GM12878 (cell line): ENCODE results near the gene TAF4. TPM values are rescaled to one million over a fixed set of nuclear protein-coding genes. Genes with fewer than 3 reads are reported as not detected.

Experiments used
- ATAC-seq: fragments of 200-7000 bp; cut with Tn5 transposase; 3 replicates; pipeline ENCODE4 v1.9.1; 2020; ENCODE audit warnings: mild to moderate bottlenecking, moderate library complexity
- BruUV-seq: library from RNA; stranded (reverse); fragments of 400-500 nt; replicated peaks from 2 replicates; lab custom pipeline; 2021; lab: Mats Ljungman, UMichigan
- CTCF ChIA-PET: fragments of 300-600 bp; sonication (Branson Sonifier 250); formaldehyde crosslinking; extraction: SDS; loops from one replicate; lab custom pipeline; 2021; ENCODE audit warnings: inconsistent platforms; lab: Yijun Ruan, JAX
- POLR2A ChIA-PET: fragments of 350-600 bp; formaldehyde crosslinking; extraction: SDS; loops from one replicate; lab custom pipeline; 2021; ENCODE audit warnings: inconsistent platforms; lab: Charles Lee
- RAD21 ChIA-PET: fragments of 300-600 bp; sonication (Branson Sonifier 250); formaldehyde crosslinking; loops from one replicate; lab custom pipeline; 2023; ENCODE audit warnings: antibody characterized with exemption; ENCODE audit not compliant: unreplicated experiment; lab: Charles Lee
- SMC1A ChIA-PET: fragments of 300-600 bp; sonication (Branson Sonifier 250); formaldehyde crosslinking; loops from one replicate; lab custom pipeline; 2023; ENCODE audit not compliant: unreplicated experiment, uncharacterized antibody; lab: Charles Lee
- DNase-seq: peaks from one replicate; pipeline ENCODE4 v3.0.0-alpha.2; 2011; ENCODE audit warnings: low read depth, low spot score
- FAIRE-seq: peaks from 3 replicates; lab custom pipeline; 2011; peaks lifted over from hg19 to GRCh38; lab: Jason Lieb, UNC
- H2AFZ ChIP-seq: 2 replicates; pipeline ENCODE4 v1.6.0; 2011; ENCODE audit warnings: low read depth, low read length, control low read depth; ENCODE audit not compliant: control insufficient read depth
- H3K27ac ChIP-seq: 2 replicates; pipeline ENCODE4 v1.5.1; 2011; ENCODE audit warnings: control low read depth; ENCODE audit not compliant: control insufficient read depth, insufficient read depth
- H3K27me3 ChIP-seq, 2 experiments: replicated peaks in 1 of 2; 2 replicates each; pipeline versions ENCODE4 v1.6.0 to v1.6.1; 2011; ENCODE audit warnings: low read length in 1 of 2; ENCODE audit not compliant: control insufficient read depth in 2 of 2, insufficient read depth in 2 of 2
- H3K36me3 ChIP-seq, 2 experiments: 2 replicates each; pipeline ENCODE4 v1.5.1; 2011; ENCODE audit warnings: low read length in 1 of 2; ENCODE audit not compliant: control insufficient read depth in 2 of 2, insufficient read depth in 2 of 2
- H3K4me1 ChIP-seq: 2 replicates; pipeline ENCODE4 v1.6.1; 2011; ENCODE audit warnings: mild to moderate bottlenecking, low read length, moderate library complexity, mixed read lengths; ENCODE audit not compliant: control insufficient read depth, insufficient read depth
- H3K4me2 ChIP-seq: 2 replicates; pipeline ENCODE4 v1.6.0; 2011; ENCODE audit warnings: control low read depth; ENCODE audit not compliant: control insufficient read depth, insufficient read depth
- H3K4me3 ChIP-seq: fragments of 200-600 bp; sonication (generic); 2 replicates; pipeline ENCODE4 v1.5.1; 2016
- H3K79me2 ChIP-seq: 2 replicates; pipeline ENCODE4 v1.6.0; 2011; ENCODE audit warnings: low read length; ENCODE audit not compliant: control insufficient read depth, insufficient read depth
- H3K9ac ChIP-seq: 2 replicates; pipeline ENCODE4 v1.8.0; 2011; ENCODE audit warnings: low read length, control low read depth, mixed read lengths; ENCODE audit not compliant: control insufficient read depth, insufficient read depth
- H3K9me3 ChIP-seq: replicated peaks from 3 replicates; pipeline ENCODE4 v1.5.1; 2011; ENCODE audit warnings: mild to moderate bottlenecking, low read length; ENCODE audit not compliant: control insufficient read depth, insufficient read depth
- H4K20me1 ChIP-seq: 2 replicates; pipeline ENCODE4 v1.6.0; 2011; ENCODE audit not compliant: control insufficient read depth, insufficient read depth
- BMI1 ChIP-seq: fragments of 450-650 bp; IDR thresholded peaks from 2 replicates; pipeline ENCODE4 v1.6.1; 2016; ENCODE audit warnings: mild to moderate bottlenecking, moderate library complexity, borderline replicate concordance
- CBFB ChIP-seq: IDR thresholded peaks from 2 replicates; pipeline ENCODE4 v1.6.1; 2016; ENCODE audit warnings: antibody characterized with exemption, low read depth
- ETV6 ChIP-seq, 2 experiments: fragments of 450-650 bp in 1 of 2; IDR thresholded peaks in 1 of 2; conservative IDR thresholded peaks in 1 of 2; 2 replicates each; pipeline ENCODE4 v1.6.1; 2014; ENCODE audit warnings: antibody characterized with exemption in 1 of 2, borderline replicate concordance in 1 of 2, low read depth in 1 of 2, mild to moderate bottlenecking in 1 of 2, moderate library complexity in 1 of 2
- FOS ChIP-seq: IDR thresholded peaks from 3 replicates; pipeline ENCODE4 v1.6.1; 2011; ENCODE audit warnings: borderline replicate concordance; ENCODE audit not compliant: insufficient read length; ENCODE audit errors: extremely low read depth
- PAX8 ChIP-seq: fragments of 450-650 bp; IDR thresholded peaks from 2 replicates; pipeline ENCODE4 v1.6.1; 2017; ENCODE audit warnings: mild to moderate bottlenecking, moderate library complexity
- SMAD1 ChIP-seq: fragments of 450-650 bp; IDR thresholded peaks from 2 replicates; pipeline ENCODE4 v1.6.1; 2018; ENCODE audit warnings: mild to moderate bottlenecking, low read depth; ENCODE audit not compliant: partially characterized antibody
- SRF ChIP-seq, 2 experiments: IDR thresholded peaks; 2 replicates each; pipeline ENCODE4 v1.6.1; 2011; ENCODE audit warnings: low read depth in 2 of 2, low read length in 2 of 2, mild to moderate bottlenecking in 1 of 2, moderate library complexity in 1 of 2
- TBL1XR1 ChIP-seq: IDR thresholded peaks from 2 replicates; pipeline ENCODE4 v1.6.1; 2012; ENCODE audit warnings: low read depth, low read length, improper control_type of control experiment
- ZNF274 ChIP-seq: IDR thresholded peaks from one replicate; pipeline ENCODE4 v1.8.0; 2011; ENCODE audit not compliant: insufficient read length, insufficient read depth
- ZNF384 ChIP-seq: IDR thresholded peaks from 2 replicates; pipeline ENCODE4 v1.6.1; 2012; ENCODE audit warnings: low read depth, mild to moderate bottlenecking, low read length, improper control_type of control experiment, borderline replicate concordance
- ZSCAN29 ChIP-seq: fragments of 450-650 bp; IDR thresholded peaks from 2 replicates; pipeline ENCODE4 v1.6.1; 2017; ENCODE audit warnings: mild to moderate bottlenecking, moderate library complexity
- WGBS: methylation state at CpG from one replicate; pipeline ENCODE4 v1.1.6; 2016; ENCODE audit warnings: low lambda C conversion rate; ENCODE audit not compliant: insufficient replicate concordance, insufficient coverage; ENCODE audit errors: missing lambda C conversion rate; 5-methylcytosine and 5-hydroxymethylcytosine counted together
- in situ Hi-C: fragments of 300-500 bp; cut with MboI; formaldehyde crosslinking; loops from 9 replicates; pipeline ENCODE4 v1.14.3; 2018; ENCODE audit warnings: mixed read lengths
- intact Hi-C: fragments of 100-400 bp; cut with micrococcal nuclease; formaldehyde crosslinking; loops from one replicate; pipeline ENCODE4 v1.14.2; 2022; ENCODE audit not compliant: unreplicated experiment
- polyA plus RNA-seq, 11 experiments: library from polyadenylated mRNA; depleted of rRNA in 4 of 11; unstranded in 6 of 11; stranded (reverse) in 5 of 11; fragments of >200 nt; fragmentation: Nextera tagmentation in 4 of 11; fragmentation: Illumina TruSeq in 1 of 11; extraction: Ambion mirVana in 4 of 11; extraction: Trizol in 1 of 11; gene quantifications; 1 replicate in 1 of 11; 2 replicates in 10 of 11; pipeline versions ENCODE4 v1.2.1 to v1.2.3, GENCODE V29; 2011 to 2016; ENCODE audit warnings: inconsistent platforms in 2 of 11, missing spikeins in 2 of 11, low read depth in 1 of 11
- total RNA-seq, 4 experiments: library from RNA; depleted of rRNA in 3 of 4; stranded (reverse); fragments of >200 nt in 3 of 4; fragmentation: Illumina TruSeq in 1 of 4; extraction: Trizol in 1 of 4; gene quantifications; 2 replicates each; pipeline versions ENCODE4 v1.2.1 to v1.2.3, GENCODE V29; 2013 to 2021

TAF4 gene
- total and polyA plus RNA-seq, 10 of the 15 experiments (the other 5 are each of a cell fraction or from before 2014, with no cell fraction given), result 0.39 to 16.9 (median 3.4) TPM

GRCh38 chr20:62014488-62014775 is 51.2 kb downstream of the TAF4 start:
- no peak overlapping the region for H3K27ac ChIP-seq
- no peaks in the 10 kb centered on the region for H4K20me1 ChIP-seq
- H2AFZ ChIP-seq, result no peak overlapping the region
- intact Hi-C loops, result loop anchor here (5.0 to 10.0 kb wide), 2 partner anchors 108 to 370 kb away; partner anchors contain the start of genes LSM14B and RPS21
- in situ Hi-C loops, result loop anchor here (5.0 to 25.0 kb wide), 2 partner anchors 113 to 373 kb away; partner anchors contain the start of gene RPS21
- H3K4me3 ChIP-seq, result no peak overlapping the region
- H3K9me3 ChIP-seq, result no peaks in the 10 kb centered on the region
- TF ChIP-seq FOS, result no peak
- no peak for TF ChIP-seq BMI1
- no peak for TF ChIP-seq CBFB
- TF ChIP-seq SRF (IDR thresholded peaks at IDR 0.05; ENCODE audit: low read depth in 2 of 2, low read length in 2 of 2), result no peak
- TF ChIP-seq ZSCAN29, result no peak
- no peak for TF ChIP-seq SMAD1
- TF ChIP-seq ETV6 (conservative IDR thresholded peaks at IDR 0.05 in 1 of 2, IDR thresholded peaks at IDR 0.05 in 1 of 2; ENCODE audit: borderline replicate concordance in 1 of 2, low read depth in 1 of 2), result no peak
- no peak for TF ChIP-seq TBL1XR1
- no peak for TF ChIP-seq ZNF384
- TF ChIP-seq PAX8, result no peak
- no peak for TF ChIP-seq ZNF274
- H3K36me3 ChIP-seq, result peaks cover 7 to 24% of the 10 kb centered on the region in 2 experiments
- H3K9ac ChIP-seq, result no peak overlapping the region
- BruUV-seq, result no TSS peak
- ChIA-PET RAD21 (no interaction called here), POLR2A (no interaction called here), CTCF (no interaction called here), SMC1A (no interaction called here)
- 92% methylated on average over 11 of the region's 12 CpGs for WGBS
- peaks cover 1% of the 10 kb centered on the region for H3K79me2 ChIP-seq
- H3K4me2 ChIP-seq, result no peak overlapping the region
- H3K27me3 ChIP-seq, result no peaks in the 10 kb centered on the region
- FAIRE-seq (no peak), ATAC-seq (no peak), DNase-seq (no peak)
- H3K4me1 ChIP-seq, result peaks cover 3% of the 10 kb centered on the region
